HG03571 (cell line): ENCODE results near the gene COX10.

Experiments
- ATAC-seq: cut with Tn5 transposase; IDR thresholded peaks from one replicate; pipeline ENCODE4 v1.9.1; 2021; ENCODE audit not compliant: unreplicated experiment

Gene COX10

GRCh38 chr17:14245002-14245401, 175.7 kb downstream of the COX10 start:
- ATAC-seq, result no peak

- ATAC-seq, result no peak
Measured at GRCh38 chr17:14245629-14246028, 176.3 kb downstream of the COX10 start.
